Neural cell (in vitro differentiated cells): Measurements from ENCODE around the gene ASPSCR1.

Source experiments
- CTCF ChIP-seq: fragments of 450-650 bp; IDR thresholded peaks from 2 replicates; pipeline ENCODE4 v1.5.1; 2014; ENCODE audit warnings: antibody characterized with exemption, mild to moderate bottlenecking, moderate library complexity; ENCODE audit not compliant: poor library complexity, severe bottlenecking
- EP300 ChIP-seq: fragments of 450-650 bp; conservative IDR thresholded peaks from 2 replicates; pipeline ENCODE4 v1.6.1; 2014; ENCODE audit warnings: antibody characterized with exemption, mild to moderate bottlenecking, moderate library complexity; ENCODE audit not compliant: poor library complexity, severe bottlenecking
- EZH2 ChIP-seq: fragments of 200-600, 300-800 bp; shearing (Covaris generic), sonication (generic); IDR thresholded peaks from 2 replicates; pipeline ENCODE4 v1.6.1; 2014; ENCODE audit warnings: antibody characterized with exemption, low read length, borderline replicate concordance, mild to moderate bottlenecking; ENCODE audit not compliant: insufficient read depth, poor library complexity, severe bottlenecking
- POLR2AphosphoS5 ChIP-seq: IDR thresholded peaks from 2 replicates; pipeline ENCODE4 v1.6.1; 2012
- RAD21 ChIP-seq: fragments of 450-650 bp; conservative IDR thresholded peaks from 2 replicates; pipeline ENCODE4 v1.6.1; 2014; ENCODE audit warnings: antibody characterized with exemption, mild to moderate bottlenecking, moderate library complexity
- SMC3 ChIP-seq: fragments of 450-650 bp; conservative IDR thresholded peaks from 2 replicates; pipeline ENCODE4 v1.6.1; 2014; ENCODE audit warnings: antibody characterized with exemption, mild to moderate bottlenecking, moderate library complexity; ENCODE audit not compliant: poor library complexity
- TAF1 ChIP-seq: IDR thresholded peaks from 2 replicates; pipeline ENCODE4 v1.6.1; 2012; ENCODE audit warnings: low read depth

DNA sequence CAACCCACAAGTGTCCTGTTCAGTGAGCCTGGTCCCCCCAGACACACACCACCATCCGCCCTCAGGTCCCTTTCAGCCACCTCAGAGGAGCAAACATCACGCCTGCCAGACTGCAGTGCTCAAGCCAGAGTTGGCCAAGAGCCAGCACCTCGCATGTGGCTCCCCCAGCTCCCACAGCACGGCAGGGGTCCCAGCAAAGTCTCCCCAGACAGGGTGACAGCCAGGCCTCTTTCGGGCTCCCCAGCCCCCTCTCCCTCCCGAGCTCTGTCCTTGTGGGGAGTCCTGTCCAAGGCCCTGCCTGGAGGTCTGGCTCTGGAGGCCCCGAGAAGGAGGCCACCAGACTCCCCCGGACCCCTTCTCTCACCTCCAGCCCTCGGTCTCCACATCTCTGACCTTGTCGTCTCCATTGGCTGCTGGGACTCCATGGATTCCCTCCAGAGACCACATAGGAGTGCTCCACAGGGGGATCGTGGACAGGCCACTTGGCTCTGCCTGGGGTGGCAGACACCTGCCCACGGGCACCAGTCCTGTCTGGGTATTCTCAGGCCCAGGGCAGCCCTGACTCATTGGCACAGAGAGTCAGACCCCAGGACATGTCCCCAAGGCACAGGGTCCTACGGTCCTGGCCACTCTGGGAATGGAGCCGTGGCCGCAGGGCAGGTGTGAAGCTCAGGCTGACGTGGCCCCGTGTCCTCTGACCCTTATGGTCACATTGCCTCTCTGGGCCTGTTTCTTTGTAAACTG lies 28.6 kb upstream of the ASPSCR1 start:
- TF ChIP-seq CTCF, result no peak
- TF ChIP-seq TAF1, result no peak
- no peak for TF ChIP-seq POLR2AphosphoS5
- TF ChIP-seq EZH2, result no peak
- TF ChIP-seq EP300, result no peak
- no peak for TF ChIP-seq SMC3
- no peak for TF ChIP-seq RAD21
